SJCRH30 (cell line): ENCODE data around the gene POP7. TPM values are rescaled to one million over a fixed set of nuclear protein-coding genes. Genes with fewer than 3 reads are reported as not detected.
"Not testable (repeated sequence)": the region's sequence is repeated elsewhere in the genome, so short reads cannot be mapped to it uniquely, and the experiment has no call there.

Experiments used
- DNase-seq, 2 experiments: peaks; one replicate each; pipeline ENCODE4 v3.0.0-alpha.2; 2015 to 2020
- H3K27ac ChIP-seq: fragments of 250-450 bp; sonication (Bioruptor Pico); 2 replicates; pipeline ENCODE4 v1.5.1; 2020; ENCODE audit warnings: mild to moderate bottlenecking, moderate library complexity
- H3K27me3 ChIP-seq: fragments of 250-450 bp; sonication (Bioruptor Pico); 2 replicates; pipeline ENCODE4 v1.5.1; 2020; ENCODE audit warnings: mild to moderate bottlenecking, moderate library complexity
- H3K36me3 ChIP-seq: fragments of 250-450 bp; sonication (Bioruptor Pico); 2 replicates; pipeline ENCODE4 v1.5.1; 2020; ENCODE audit warnings: mild to moderate bottlenecking, moderate library complexity
- H3K4me1 ChIP-seq: fragments of 250-450 bp; sonication (Bioruptor Pico); 2 replicates; pipeline ENCODE4 v1.5.1; 2020; ENCODE audit warnings: mild to moderate bottlenecking, moderate library complexity
- H3K4me3 ChIP-seq: fragments of 250-450 bp; sonication (Bioruptor Pico); 2 replicates; pipeline ENCODE4 v1.5.1; 2020; ENCODE audit warnings: mild to moderate bottlenecking, moderate library complexity
- H3K9me3 ChIP-seq: fragments of 250-450 bp; sonication (Bioruptor Pico); replicated peaks from 2 replicates; pipeline ENCODE4 v1.5.1; 2020; ENCODE audit warnings: mild to moderate bottlenecking, moderate library complexity
- total RNA-seq: library from RNA; depleted of rRNA; stranded (reverse); fragments of >200 nt; shearing (Covaris generic); gene quantifications from 2 replicates; pipeline ENCODE4 v1.2.3, GENCODE V29; 2014

Gene POP7
- total RNA-seq, 1 experiment from 2014 or later = 67.9 TPM

DNA sequence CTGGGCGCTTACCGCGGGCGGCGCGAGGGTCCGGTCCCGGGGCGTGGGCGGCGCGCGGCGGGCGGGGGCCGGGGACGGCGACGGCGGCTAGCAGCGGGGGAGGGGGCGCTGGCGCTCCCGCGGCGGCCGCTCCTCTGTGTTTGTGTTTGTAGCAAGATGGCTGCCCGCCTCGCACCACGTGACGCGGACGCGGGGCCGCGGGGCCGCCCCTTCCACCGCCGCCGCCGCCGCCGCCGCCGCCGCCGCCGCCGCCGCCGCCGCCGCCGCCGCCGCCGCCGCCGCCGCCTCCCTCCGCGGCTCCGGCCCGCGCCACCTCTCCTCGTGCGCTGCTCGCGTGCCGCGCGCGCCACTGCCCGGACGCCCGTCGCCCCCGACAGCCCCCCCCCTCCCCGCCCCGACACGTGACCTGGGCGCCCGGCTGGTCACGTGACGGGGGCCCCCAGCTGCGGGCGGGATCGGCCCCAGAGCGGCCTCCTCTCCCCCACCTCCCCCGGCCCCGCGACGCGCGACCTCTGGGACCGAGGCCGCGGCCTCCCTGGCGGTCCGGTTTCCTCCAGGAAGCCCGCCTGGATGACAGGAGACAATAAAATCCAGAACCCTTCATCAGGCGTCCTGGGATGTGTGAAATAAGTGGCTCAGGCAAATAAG is 11.7 kb upstream of the POP7 start, which contains the start of gene GIGYF1:
GIGYF1 (minus strand) TSS at position 153 of the 648 bp plus-strand sequence. CDS start 6,012 bp downstream, outside the sequence.
- H3K36me3 ChIP-seq = peaks cover 4% of the 10 kb centered on the region; the same call in 1 of the 2 replicates
- H3K4me3 ChIP-seq = peak within 1 kb of the TSS; percentile 85
- H3K9me3 ChIP-seq = no peaks in the 10 kb centered on the region
- 0 out of 2 replicates have a peak, but pooled peaks cover 4% of the 10 kb centered on the region for H3K27me3 ChIP-seq
- peak within 1 kb of the TSS; percentile 43; the same call in 1 of the 2 replicates for H3K27ac ChIP-seq
- peak; percentile 71 to 82 for DNase-seq
- H3K4me1 ChIP-seq = peaks cover 5% of the 10 kb centered on the region; the same call in 1 of the 2 replicates

DNA sequence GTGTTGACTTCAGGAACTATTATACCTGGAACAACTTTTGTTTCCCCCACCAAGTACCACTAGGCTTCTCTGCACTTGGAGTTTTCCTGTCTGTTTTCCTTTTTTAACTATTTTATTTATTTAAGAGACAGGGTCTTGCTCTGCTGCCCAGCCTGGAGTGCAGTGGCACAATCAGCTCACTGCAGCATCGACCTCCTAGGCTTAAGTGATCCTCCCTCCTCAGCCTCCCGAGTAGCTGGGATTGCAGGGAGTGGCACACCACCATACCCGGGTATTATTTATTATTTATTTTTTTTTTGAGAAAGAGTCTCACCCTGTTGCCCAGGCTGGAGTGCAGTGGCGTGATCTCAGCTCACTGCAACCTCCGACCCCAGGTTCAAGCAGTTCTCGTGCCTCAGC is 9.8 kb upstream of the POP7 start:
- peaks cover 5% of the 10 kb centered on the region; the same call in 1 of the 2 replicates for H3K4me1 ChIP-seq
- no peak overlapping the region for H3K4me3 ChIP-seq
- H3K27ac ChIP-seq = no peak overlapping the region
- peaks cover 8% of the 10 kb centered on the region; the same call in 1 of the 2 replicates for H3K27me3 ChIP-seq
- no peaks in the 10 kb centered on the region; the same call in 1 of the 2 replicates for H3K36me3 ChIP-seq
- no peaks in the 10 kb centered on the region for H3K9me3 ChIP-seq
- DNase-seq = no peak

DNA sequence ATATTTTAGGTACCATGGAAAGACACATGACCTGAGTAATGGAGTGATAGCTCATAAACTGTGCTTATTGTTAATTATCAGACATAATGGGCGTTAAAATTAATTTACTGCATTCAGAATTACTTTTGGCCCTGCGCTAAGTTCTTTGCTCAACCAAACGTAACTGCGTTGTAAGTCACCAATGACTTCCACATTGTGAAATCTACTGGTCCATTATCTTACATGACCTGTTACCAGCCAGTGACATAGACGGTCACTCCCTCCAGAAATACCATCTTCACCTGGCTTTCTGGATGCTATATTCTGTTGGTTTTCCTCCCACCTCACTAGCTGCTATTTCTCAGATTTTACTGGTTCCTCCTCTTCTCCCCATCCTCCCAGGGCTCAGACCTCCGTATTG is 6.9 kb upstream of the POP7 start:
- Histone ChIP-seq H3K9me3 (no peaks in the 10 kb centered on the region), H3K4me3 (no peak overlapping the region), H3K27ac (no peak overlapping the region)

DNA sequence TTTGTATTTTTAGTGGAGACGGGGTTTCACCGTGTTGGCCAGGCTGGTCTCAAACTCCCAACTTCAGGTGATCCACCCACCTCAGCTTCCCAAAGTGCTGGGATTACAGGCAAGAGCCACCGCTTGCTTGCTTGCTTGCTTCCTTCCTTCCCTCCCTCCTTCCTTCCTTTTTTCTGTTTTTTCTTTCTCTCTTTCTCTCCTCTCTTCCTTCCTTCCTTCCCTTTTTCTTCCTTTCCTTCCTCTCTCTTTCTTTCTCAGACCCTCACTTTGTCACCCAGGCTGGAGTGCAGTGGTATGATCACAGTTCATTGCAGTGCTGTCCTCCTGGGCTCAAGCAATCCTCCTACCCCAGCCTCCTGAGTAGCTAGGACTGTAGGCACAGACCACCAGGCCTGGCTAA is 4.8 kb upstream of the POP7 start:
- not testable (repeated sequence) for H3K27me3 ChIP-seq, H3K36me3 ChIP-seq, H3K4me1 ChIP-seq, H3K27ac ChIP-seq, DNase-seq, H3K9me3 ChIP-seq, H3K4me3 ChIP-seq

More for the DNA sequence above, 6.9 kb upstream of the POP7 start:
- Histone ChIP-seq H3K27me3 (peaks cover 8% of the 10 kb centered on the region; the same call in 1 of the 2 replicates), H3K36me3 (no peaks in the 10 kb centered on the region), H3K4me1 (no peaks in the 10 kb centered on the region)
- no peak for DNase-seq

DNA sequence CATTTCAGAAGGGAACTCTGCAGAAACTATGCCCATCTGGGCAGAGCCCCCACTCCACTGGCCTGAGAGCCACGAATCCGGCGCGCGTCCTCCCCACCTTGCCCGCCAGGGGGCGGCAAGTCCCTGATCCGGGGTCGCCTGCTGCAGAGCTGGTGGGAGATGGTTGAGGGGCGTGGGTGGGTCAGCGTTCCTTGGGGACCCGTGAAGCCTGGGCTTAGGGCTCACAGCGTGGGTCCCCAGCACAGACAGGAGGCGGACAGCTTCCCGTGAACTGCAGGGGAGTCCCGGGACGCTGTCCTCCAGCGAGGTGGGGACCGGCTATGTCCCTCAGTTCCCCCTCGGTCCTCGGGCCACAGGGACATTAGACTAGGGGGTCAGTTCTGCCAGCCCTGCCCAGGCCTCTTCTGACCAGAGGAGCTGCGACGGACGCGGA is 585 bp upstream of the POP7 start:
- H3K27me3 ChIP-seq = no peaks in the 10 kb centered on the region
- peak overlapping the region; percentile 69 for H3K27ac ChIP-seq
- peaks cover 15% of the 10 kb centered on the region for H3K36me3 ChIP-seq
- H3K9me3 ChIP-seq = no peaks in the 10 kb centered on the region
- peak; percentile 85 to 88 for DNase-seq
- peaks cover 9% of the 10 kb centered on the region; the same call in 1 of the 2 replicates for H3K4me1 ChIP-seq
- H3K4me3 ChIP-seq = peak overlapping the region; percentile 79

DNA sequence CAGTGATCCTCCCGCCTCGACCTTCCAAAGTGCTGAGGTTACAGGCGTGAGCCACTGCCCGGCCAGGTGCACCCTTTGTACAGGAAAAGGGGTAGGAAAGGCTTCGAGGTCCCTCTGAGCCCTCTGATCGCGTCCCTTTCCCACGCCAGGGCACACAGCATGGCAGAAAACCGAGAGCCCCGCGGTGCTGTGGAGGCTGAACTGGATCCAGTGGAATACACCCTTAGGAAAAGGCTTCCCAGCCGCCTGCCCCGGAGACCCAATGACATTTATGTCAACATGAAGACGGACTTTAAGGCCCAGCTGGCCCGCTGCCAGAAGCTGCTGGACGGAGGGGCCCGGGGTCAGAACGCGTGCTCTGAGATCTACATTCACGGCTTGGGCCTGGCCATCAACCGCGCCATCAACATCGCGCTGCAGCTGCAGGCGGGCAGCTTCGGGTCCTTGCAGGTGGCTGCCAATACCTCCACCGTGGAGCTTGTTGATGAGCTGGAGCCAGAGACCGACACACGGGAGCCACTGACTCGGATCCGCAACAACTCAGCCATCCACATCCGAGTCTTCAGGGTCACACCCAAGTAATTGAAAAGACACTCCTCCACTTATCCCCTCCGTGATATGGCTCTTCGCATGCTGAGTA is 871 bp downstream of the POP7 start:
- Histone ChIP-seq H3K9me3 (no peaks in the 10 kb centered on the region), H3K36me3 (peaks cover 15% of the 10 kb centered on the region), H3K4me3 (peak overlapping the region; percentile 79), H3K27me3 (no peaks in the 10 kb centered on the region), H3K27ac (peak overlapping the region; percentile 69; the same call in 1 of the 2 replicates), H3K4me1 (peaks cover 9% of the 10 kb centered on the region; the same call in 1 of the 2 replicates)
- DNase-seq = no peak

DNA sequence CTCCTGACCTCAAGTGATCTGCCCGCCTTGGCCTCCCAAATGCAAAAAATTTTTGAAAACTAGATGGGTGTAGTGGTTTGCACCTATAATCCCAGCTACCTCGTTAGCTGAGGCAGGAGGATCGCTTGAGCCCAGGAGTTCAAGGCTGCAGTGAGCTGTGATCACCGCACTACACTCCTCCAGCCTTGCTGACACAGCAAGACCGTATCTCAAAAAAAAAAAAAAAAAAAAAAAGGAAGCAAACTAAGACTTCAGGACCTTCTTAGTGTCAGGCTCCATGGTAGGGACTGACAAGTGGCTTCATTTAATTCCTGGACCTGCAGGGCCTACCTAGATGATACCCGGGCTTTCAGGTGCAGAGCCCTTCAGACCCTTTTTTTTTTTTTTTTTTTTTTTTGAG is 2.5 kb downstream of the POP7 start:
- no peak for DNase-seq
- H3K36me3 ChIP-seq = peaks cover 15% of the 10 kb centered on the region
- no peaks in the 10 kb centered on the region for H3K27me3 ChIP-seq
- H3K4me1 ChIP-seq = peaks cover 9% of the 10 kb centered on the region; the same call in 1 of the 2 replicates
- no peaks in the 10 kb centered on the region for H3K9me3 ChIP-seq
- no peak overlapping the region for H3K27ac ChIP-seq
- no peak overlapping the region for H3K4me3 ChIP-seq

DNA sequence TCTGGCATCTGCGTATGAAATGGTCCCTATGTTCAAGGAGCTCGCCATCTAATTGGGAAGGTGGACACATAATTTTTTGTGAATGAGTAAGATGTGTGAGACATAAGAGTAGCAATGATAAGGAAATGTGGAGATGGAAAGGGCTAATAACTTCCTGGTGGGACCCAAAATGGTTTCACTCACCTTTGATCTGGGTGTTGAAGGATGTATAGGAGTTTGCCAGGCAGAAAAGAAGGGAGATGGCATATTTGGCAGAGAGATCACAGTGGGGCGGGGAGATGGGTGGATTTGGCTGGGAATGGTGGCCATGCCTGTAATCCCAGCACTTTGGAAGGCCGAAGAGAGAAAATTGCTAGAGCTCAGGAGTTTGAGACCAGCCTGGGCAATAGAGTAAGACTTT is 4.5 kb downstream of the POP7 start:
- DNase-seq = no peak
- no peaks in the 10 kb centered on the region for H3K9me3 ChIP-seq
- H3K27ac ChIP-seq = no peak overlapping the region
- H3K36me3 ChIP-seq = peaks cover 15% of the 10 kb centered on the region
- H3K4me1 ChIP-seq = peaks cover 9% of the 10 kb centered on the region; the same call in 1 of the 2 replicates
- H3K27me3 ChIP-seq = no peaks in the 10 kb centered on the region
- no peak overlapping the region for H3K4me3 ChIP-seq

DNA sequence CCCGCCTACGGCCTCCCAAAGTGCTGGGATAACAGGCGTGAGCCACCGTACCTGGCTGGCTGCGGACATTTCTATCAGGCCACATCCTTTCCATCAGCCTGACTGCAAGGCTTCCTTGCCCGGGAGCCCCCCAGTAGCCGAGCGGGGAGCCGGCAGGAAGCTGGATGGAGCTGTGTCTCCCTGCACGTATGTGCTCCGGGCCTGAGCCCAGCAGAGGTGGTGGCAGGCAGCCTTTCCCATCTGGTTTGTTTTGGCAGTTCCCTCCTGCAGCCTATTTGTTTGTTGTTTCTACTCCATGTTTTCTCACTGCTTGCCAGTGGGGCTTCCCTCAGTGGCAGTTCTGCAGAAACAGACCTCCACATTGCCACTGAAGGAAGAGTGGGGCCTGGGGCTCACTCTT is 5.4 kb downstream of the POP7 start:
- Histone ChIP-seq H3K4me1 (peaks cover 9% of the 10 kb centered on the region; the same call in 1 of the 2 replicates), H3K9me3 (no peaks in the 10 kb centered on the region), H3K4me3 (no peak overlapping the region), H3K27ac (no peak overlapping the region), H3K36me3 (peaks cover 15% of the 10 kb centered on the region), H3K27me3 (no peaks in the 10 kb centered on the region)
- DNase-seq = no peak

DNA sequence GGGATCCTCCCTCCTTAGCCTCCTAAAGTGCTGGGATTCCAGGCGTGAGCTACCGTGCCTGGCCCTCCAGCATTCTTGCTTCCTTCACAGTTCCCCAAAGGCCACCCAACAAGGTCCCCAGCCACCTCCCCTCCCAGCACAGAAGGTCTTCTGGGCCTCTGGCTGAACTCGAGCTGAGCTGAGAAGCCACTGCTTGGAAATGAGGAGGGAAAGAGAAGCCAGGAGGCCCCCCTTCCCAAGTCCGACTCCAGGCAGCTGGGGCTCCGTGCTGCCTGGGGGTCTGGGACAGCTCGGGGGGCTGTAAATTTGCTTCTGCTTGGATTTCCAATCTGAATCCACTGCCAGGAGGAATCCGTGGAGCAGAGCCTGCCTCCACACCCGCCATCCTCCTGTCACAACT is 8.8 kb downstream of the POP7 start:
- no peaks in the 10 kb centered on the region for H3K4me1 ChIP-seq
- no peak overlapping the region for H3K4me3 ChIP-seq
- H3K27ac ChIP-seq = no peak overlapping the region
- no peaks in the 10 kb centered on the region for H3K9me3 ChIP-seq
- no peak for DNase-seq
- H3K36me3 ChIP-seq = no peaks in the 10 kb centered on the region
- H3K27me3 ChIP-seq = peaks cover 3% of the 10 kb centered on the region; the same call in 1 of the 2 replicates

DNA sequence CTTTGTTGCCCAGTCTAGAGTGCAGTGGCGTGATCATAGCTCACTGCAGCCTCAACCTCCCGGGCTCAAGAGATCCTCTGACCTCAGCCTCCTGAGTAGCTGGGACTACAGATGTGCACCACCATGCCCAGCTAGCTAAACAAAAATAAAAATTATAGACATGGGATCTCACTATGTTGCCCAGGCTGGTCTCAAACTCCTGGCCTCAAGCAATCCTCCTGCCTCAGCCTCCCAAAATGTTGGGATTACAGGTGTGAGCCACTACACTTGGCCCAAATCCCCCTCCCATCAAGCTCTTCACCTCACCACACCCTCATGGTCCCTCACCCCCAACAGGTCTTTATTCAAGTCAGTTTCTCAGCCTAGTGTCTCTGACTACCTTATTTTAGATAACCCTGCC is 11.2 kb downstream of the POP7 start:
- H3K36me3 ChIP-seq, H3K4me3 ChIP-seq, H3K4me1 ChIP-seq, DNase-seq, H3K27ac ChIP-seq, H3K9me3 ChIP-seq: not testable (repeated sequence)
- peaks cover 11% of the 10 kb centered on the region for H3K27me3 ChIP-seq

DNA sequence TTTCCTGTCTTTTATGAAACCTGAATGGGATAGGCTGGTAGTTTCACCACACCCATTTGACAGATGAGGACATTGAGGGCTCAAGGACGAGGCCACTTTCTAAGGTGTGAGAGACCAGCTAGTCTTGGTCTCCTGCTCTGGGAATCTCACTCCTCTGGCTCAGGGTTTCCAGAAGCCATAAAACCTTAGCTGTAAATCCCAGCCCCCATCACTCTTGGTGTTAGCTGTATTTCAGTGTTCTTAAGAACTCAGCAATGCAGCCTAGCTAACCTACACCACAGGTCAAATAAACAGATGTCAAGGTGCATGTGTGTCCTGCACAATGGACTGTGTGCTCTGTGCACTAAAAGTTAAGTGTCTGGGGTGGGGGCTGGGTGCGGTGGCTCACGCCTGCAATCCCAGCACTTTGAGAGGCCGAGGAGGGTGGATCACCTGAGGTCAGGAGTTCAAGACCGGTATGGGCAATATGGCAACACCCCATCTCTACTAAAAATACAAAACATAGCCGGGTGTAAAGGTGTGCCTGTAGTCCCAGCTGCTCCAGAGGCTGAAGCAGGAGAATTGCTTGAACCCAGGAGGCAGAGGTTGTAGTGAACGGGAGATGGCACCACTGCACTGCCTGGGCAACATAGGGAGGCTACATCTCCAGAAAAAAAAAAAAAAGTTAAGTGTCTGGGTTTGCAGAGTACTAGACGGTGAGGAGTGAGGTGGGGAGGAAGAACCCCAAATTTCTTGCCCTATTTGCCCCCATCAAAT is 13.8 kb downstream of the POP7 start:
- H3K27ac ChIP-seq = no peak overlapping the region
- no peak overlapping the region for H3K4me3 ChIP-seq
- no peaks in the 10 kb centered on the region for H3K36me3 ChIP-seq
- H3K9me3 ChIP-seq = no peaks in the 10 kb centered on the region
- DNase-seq = no peak
- peaks cover 21% of the 10 kb centered on the region for H3K27me3 ChIP-seq
- H3K4me1 ChIP-seq = 0 out of 2 replicates have a peak, but pooled peaks cover 3% of the 10 kb centered on the region

DNA sequence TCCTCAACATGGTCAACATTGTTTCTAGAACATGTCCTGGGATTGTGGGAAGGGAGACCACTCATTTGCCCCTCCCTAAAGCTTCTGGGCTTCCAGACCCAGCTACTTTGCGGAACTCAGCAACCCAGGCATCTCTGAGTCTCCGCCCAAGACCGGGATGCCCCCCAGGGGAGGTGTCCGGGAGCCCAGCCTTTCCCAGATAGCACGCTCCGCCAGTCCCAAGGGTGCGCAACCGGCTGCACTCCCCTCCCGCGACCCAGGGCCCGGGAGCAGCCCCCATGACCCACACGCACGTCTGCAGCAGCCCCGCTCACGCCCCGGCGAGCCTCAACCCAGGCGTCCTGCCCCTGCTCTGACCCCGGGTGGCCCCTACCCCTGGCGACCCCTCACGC is 14.4 kb downstream of the POP7 start, which contains the start of gene EPO:
EPO (plus strand) TSS at position 190 of the 392 bp plus-strand sequence. CDS start 513 bp downstream, outside the sequence.
- H3K36me3 ChIP-seq = no peaks in the 10 kb centered on the region
- H3K4me1 ChIP-seq = peaks cover 3% of the 10 kb centered on the region; the same call in 1 of the 2 replicates
- H3K27me3 ChIP-seq = peaks cover 21% of the 10 kb centered on the region
- no peak within 1 kb of the TSS for H3K4me3 ChIP-seq
- no peak within 1 kb of the TSS for H3K27ac ChIP-seq
- DNase-seq = no peak
- no peaks in the 10 kb centered on the region for H3K9me3 ChIP-seq

DNA sequence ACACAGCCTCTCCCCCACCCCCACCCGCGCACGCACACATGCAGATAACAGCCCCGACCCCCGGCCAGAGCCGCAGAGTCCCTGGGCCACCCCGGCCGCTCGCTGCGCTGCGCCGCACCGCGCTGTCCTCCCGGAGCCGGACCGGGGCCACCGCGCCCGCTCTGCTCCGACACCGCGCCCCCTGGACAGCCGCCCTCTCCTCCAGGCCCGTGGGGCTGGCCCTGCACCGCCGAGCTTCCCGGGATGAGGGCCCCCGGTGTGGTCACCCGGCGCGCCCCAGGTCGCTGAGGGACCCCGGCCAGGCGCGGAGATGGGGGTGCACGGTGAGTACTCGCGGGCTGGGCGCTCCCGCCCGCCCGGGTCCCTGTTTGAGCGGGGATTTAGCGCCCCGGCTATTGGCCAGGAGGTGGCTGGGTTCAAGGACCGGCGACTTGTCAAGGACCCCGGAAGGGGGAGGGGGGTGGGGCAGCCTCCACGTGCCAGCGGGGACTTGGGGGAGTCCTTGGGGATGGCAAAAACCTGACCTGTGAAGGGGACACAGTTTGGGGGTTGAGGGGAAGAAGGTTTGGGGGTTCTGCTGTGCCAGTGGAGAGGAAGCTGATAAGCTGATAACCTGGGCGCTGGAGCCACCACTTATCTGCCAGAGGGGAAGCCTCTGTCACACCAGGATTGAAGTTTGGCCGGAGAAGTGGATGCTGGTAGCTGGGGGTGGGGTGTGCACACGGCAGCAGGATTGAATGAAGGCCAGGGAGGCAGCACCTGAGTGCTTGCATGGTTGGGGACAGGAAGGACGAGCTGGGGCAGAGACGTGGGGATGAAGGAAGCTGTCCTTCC is 15.0 kb downstream of the POP7 start:
- H3K4me1 ChIP-seq = peaks cover 8% of the 10 kb centered on the region; the same call in 1 of the 2 replicates
- H3K27ac ChIP-seq = no peak overlapping the region
- H3K9me3 ChIP-seq = no peaks in the 10 kb centered on the region
- H3K36me3 ChIP-seq = no peaks in the 10 kb centered on the region
- DNase-seq = no peak
- H3K4me3 ChIP-seq = no peak overlapping the region
- peaks cover 21% of the 10 kb centered on the region for H3K27me3 ChIP-seq
